ENCODE data around the gene EXOC3L1. TPM values are rescaled to one million over a fixed set of nuclear protein-coding genes. Genes with fewer than 3 reads are reported as not detected.

The EXOC3L1 gene
- total and polyA plus RNA-seq, 12 donors: 1.8 to 8.8 (median 3.2) TPM

DNA sequence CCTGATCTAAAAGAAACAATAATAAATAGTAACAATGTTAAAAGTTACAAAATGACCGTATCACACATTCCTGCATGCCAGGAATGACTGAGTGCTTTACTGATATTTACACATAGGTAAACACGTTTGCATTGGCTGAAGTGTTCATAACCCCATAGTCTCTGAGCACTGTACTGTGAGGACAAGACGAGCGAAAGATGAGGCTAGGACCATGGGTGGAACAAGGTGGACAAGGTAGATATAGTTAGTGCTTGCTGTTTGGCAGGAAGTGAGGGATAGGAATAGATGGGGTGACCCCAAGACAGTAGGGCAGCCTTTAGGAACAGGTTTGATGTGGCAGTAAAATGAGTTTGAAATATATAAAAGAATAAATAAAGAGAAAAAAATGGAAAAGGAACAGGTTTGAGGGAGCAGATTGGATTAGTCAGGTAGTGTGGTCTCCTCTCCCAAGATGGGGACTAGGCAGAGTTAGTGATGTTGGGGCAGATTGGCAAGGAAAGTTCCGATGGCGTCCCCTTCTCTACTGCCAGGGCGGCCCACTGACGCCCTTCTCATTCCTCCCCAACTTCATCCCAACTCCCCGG lies 1.6 kb upstream of the EXOC3L1 start:
- no peaks in the 10 kb centered on the region for H3K27me3 ChIP-seq
- H3K36me3 ChIP-seq: peaks cover 3 to 36% (median 28%) of the 10 kb centered on the region in 9 donors
- TF ChIP-seq, protein P1, sequence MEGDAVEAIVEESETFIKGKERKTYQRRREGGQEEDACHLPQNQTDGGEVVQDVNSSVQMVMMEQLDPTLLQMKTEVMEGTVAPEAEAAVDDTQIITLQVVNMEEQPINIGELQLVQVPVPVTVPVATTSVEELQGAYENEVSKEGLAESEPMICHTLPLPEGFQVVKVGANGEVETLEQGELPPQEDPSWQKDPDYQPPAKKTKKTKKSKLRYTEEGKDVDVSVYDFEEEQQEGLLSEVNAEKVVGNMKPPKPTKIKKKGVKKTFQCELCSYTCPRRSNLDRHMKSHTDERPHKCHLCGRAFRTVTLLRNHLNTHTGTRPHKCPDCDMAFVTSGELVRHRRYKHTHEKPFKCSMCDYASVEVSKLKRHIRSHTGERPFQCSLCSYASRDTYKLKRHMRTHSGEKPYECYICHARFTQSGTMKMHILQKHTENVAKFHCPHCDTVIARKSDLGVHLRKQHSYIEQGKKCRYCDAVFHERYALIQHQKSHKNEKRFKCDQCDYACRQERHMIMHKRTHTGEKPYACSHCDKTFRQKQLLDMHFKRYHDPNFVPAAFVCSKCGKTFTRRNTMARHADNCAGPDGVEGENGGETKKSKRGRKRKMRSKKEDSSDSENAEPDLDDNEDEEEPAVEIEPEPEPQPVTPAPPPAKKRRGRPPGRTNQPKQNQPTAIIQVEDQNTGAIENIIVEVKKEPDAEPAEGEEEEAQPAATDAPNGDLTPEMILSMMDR (IDR thresholded peaks at IDR 0.05): no peak
- ATAC-seq (peak in 2 of 8 donors; percentile 2 to 8), DNase-seq (no peak)
- peak overlapping the region in 5 of 10 donors; percentile 11 to 94 (median 92) for H3K27ac ChIP-seq
- intact Hi-C loops (cut with DNase I): loop anchor here in 4 of 10 donors (2.0 to 5.0 kb wide), 3 partner anchors 35 to 56 kb away; partner anchors contain the start of genes TMEM208 (in 3 of the 4), FHOD1 (in 1 of the 4) and SLC9A5 (in 1 of the 4)
- H3K4me1 ChIP-seq: peaks cover 18 to 50% (median 33%) of the 10 kb centered on the region in 9 donors
- H3K9me3 ChIP-seq: no peaks in the 10 kb centered on the region
- H3K4me3 ChIP-seq: peak overlapping the region in 9 of 10 donors; percentile 78 to 100 (median 89)
- WGBS, 2 donors: 28 to 31% methylated on average over 9 of the region's 9 CpGs

GRCh38 chr16:67190448-67191399 lies 788 bp upstream of the EXOC3L1 start:
- peak overlapping the region in 4 of 10 donors; percentile 32 to 45 (median 40) for H3K4me3 ChIP-seq
- peaks cover 18 to 53% (median 37%) of the 10 kb centered on the region in 9 donors for H3K4me1 ChIP-seq
- no peaks in the 10 kb centered on the region for H3K27me3 ChIP-seq
- DNase-seq (no peak), ATAC-seq (no peak)
- no peaks in the 10 kb centered on the region for H3K9me3 ChIP-seq
- intact Hi-C loops (cut with DNase I): loop anchor here in 4 of 10 donors (2.0 to 5.0 kb wide), 3 partner anchors 36 to 57 kb away; partner anchors contain the start of genes TMEM208 (in 3 of the 4), FHOD1 (in 1 of the 4) and SLC9A5 (in 1 of the 4)
- H3K36me3 ChIP-seq: peaks cover 0 to 28% (median 20%) of the 10 kb centered on the region in 9 donors
- TF ChIP-seq, protein P1 (IDR thresholded peaks at IDR 0.05): no peak
- 68 to 77% methylated on average over 13 of the region's 13 CpGs for WGBS, 2 donors
- peak overlapping the region in 8 of 10 donors; percentile 31 to 72 (median 46) for H3K27ac ChIP-seq

DNA sequence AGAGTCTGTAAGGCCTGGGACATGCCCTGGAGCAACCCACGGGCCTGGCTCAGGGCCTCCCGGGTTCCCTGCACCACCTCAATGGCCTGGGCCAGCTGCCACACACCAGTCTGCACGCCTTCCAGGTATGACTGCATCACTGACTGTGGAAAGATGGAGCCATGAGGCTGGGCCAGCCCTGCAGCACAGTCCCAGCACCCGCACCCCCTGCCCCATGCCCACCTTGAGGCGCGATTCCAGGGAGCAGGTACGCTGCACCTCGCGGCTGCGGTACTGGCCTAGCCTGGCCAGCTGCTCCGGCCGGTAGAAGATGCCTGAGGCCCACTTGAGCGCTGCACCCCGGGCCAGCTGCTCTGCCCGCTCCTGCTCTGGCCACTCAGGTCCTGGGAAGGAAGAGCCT lies 1.1 kb downstream of the EXOC3L1 start:
- no peak overlapping the region for H3K27ac ChIP-seq
- no peak for DNase-seq
- ATAC-seq: no peak
- peaks cover 28 to 55% (median 47%) of the 10 kb centered on the region in 9 donors for H3K4me1 ChIP-seq
- TF ChIP-seq, protein P1 (IDR thresholded peaks at IDR 0.05): no peak
- peaks cover 0 to 3% (median 0%) of the 10 kb centered on the region in 7 donors for H3K27me3 ChIP-seq
- no peak overlapping the region for H3K4me3 ChIP-seq
- intact Hi-C loops (cut with DNase I): loop anchor here in 6 of 10 donors (5.0 to 10.0 kb wide), 3 partner anchors 36 to 234 kb away; partner anchors contain the start of gene B3GNT9 (in 1 of the 6)
- peaks cover 0 to 9% (median 1%) of the 10 kb centered on the region in 9 donors for H3K36me3 ChIP-seq
- 94% methylated on average over 15 of the region's 15 CpGs for WGBS, 2 donors
- H3K9me3 ChIP-seq: no peaks in the 10 kb centered on the region

DNA sequence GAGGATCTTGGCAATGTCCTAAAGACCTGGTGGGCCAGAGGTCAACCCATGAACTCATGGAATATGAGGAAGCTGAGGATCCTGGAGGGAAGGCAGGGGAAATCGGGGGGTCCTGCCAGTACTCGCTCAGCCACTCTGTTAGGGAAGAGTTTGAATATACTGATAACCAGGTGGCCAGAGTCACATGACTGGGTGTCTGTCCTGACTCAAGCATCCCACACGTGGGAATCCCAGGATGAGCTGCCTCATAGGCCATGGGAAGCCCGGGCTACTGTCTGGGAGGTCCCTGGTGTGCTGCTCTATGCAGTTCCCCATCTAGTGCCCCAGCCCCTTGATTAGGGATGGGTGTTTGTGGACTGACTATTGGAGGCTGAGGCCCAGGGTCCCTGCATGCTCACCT lies 1.6 kb downstream of the EXOC3L1 start:
- ATAC-seq (no peak), DNase-seq (no peak)
- H3K36me3 ChIP-seq: peaks cover 0 to 4% (median 0%) of the 10 kb centered on the region in 9 donors
- H3K27me3 ChIP-seq: peaks cover 0 to 3% (median 0%) of the 10 kb centered on the region in 7 donors
- intact Hi-C loops (cut with DNase I): loop anchor here in 6 of 10 donors (5.0 to 10.0 kb wide), 3 partner anchors 36 to 234 kb away; partner anchors contain the start of gene B3GNT9 (in 1 of the 6)
- H3K27ac ChIP-seq: no peak overlapping the region
- TF ChIP-seq, protein P1 (IDR thresholded peaks at IDR 0.05): no peak
- H3K4me1 ChIP-seq: peaks cover 26 to 51% (median 43%) of the 10 kb centered on the region in 9 donors
- WGBS, 2 donors: 71 to 88% methylated on average over 4 of the region's 4 CpGs
- no peaks in the 10 kb centered on the region for H3K9me3 ChIP-seq
- no peak overlapping the region for H3K4me3 ChIP-seq

All from heart right ventricle (tissue), 16 donors.